Vagina (tissue), 2 donors: ENCODE results near the gene SPNS3.

Source experiments
- POLR2A ChIP-seq, 2 donors: fragments of 450-650 bp; IDR thresholded peaks; one replicate each; pipeline ENCODE4 v1.6.1; 2017; ENCODE audit warnings: antibody characterized with exemption in 2 of 2, mild to moderate bottlenecking in 2 of 2, moderate library complexity in 2 of 2
- TF ChIP-seq, protein P1 (sequence below), 3 experiments: fragments of 450-650 bp in 2 of 3; fragments of 200-600 bp in 1 of 3; sonication (generic) in 1 of 3; IDR thresholded peaks; one replicate each; pipeline ENCODE4 v1.5.1; 2017 to 2019; ENCODE audit warnings: antibody characterized with exemption in 3 of 3, mild to moderate bottlenecking in 2 of 3, moderate library complexity in 2 of 3

- TF ChIP-seq, protein P1, sequence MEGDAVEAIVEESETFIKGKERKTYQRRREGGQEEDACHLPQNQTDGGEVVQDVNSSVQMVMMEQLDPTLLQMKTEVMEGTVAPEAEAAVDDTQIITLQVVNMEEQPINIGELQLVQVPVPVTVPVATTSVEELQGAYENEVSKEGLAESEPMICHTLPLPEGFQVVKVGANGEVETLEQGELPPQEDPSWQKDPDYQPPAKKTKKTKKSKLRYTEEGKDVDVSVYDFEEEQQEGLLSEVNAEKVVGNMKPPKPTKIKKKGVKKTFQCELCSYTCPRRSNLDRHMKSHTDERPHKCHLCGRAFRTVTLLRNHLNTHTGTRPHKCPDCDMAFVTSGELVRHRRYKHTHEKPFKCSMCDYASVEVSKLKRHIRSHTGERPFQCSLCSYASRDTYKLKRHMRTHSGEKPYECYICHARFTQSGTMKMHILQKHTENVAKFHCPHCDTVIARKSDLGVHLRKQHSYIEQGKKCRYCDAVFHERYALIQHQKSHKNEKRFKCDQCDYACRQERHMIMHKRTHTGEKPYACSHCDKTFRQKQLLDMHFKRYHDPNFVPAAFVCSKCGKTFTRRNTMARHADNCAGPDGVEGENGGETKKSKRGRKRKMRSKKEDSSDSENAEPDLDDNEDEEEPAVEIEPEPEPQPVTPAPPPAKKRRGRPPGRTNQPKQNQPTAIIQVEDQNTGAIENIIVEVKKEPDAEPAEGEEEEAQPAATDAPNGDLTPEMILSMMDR (IDR thresholded peaks at IDR 0.05) = no peak
- TF ChIP-seq POLR2A (IDR thresholded peaks at IDR 0.05) = no peak
Measured at GRCh38 chr17:4479340-4479981, 45.7 kb downstream of the SPNS3 start.
